SK-N-SH treated with all-trans-retinoic acid at 6 μM for 48 hours (cell line): ENCODE data around the gene SUN2.

Source experiments
- ARNTL ChIP-seq: fragments of 450-650 bp; formaldehyde crosslinking; IDR thresholded peaks from 2 replicates; pipeline ENCODE4 v1.5.0; 2020; ENCODE audit warnings: low read depth, mild to moderate bottlenecking, moderate library complexity, borderline replicate concordance
- CSDC2 ChIP-seq: fragments of 250-450 bp; sonication (Bioruptor Pico); IDR thresholded peaks from 2 replicates; pipeline ENCODE4 v1.5.0; 2020; ENCODE audit warnings: mild to moderate bottlenecking, moderate library complexity
- OSR1 ChIP-seq: fragments of 250-450 bp; sonication (Bioruptor Pico); IDR thresholded peaks from 2 replicates; pipeline ENCODE4 v1.8.0; 2022; ENCODE audit warnings: moderate library complexity, mild to moderate bottlenecking, inconsistent platforms
- PATZ1 ChIP-seq: fragments of 250-450 bp; sonication (Bioruptor Pico); IDR thresholded peaks from 2 replicates; pipeline ENCODE4 v1.8.0; 2020; ENCODE audit warnings: mild to moderate bottlenecking, moderate library complexity, borderline replicate concordance
- PPARA ChIP-seq: fragments of 250-450 bp; sonication (Bioruptor Pico); IDR thresholded peaks from 2 replicates; pipeline ENCODE4 v1.5.0; 2020; ENCODE audit warnings: mild to moderate bottlenecking, borderline replicate concordance
- RARB ChIP-seq: fragments of 250-450 bp; sonication (Bioruptor Pico); IDR thresholded peaks from 2 replicates; pipeline ENCODE4 v1.8.0; 2021; ENCODE audit warnings: mild to moderate bottlenecking, moderate library complexity
- TCF4 ChIP-seq: fragments of 250-450 bp; sonication (Bioruptor Pico); IDR thresholded peaks from 2 replicates; pipeline ENCODE4 v1.8.0; 2021; ENCODE audit warnings: mild to moderate bottlenecking, moderate library complexity, borderline replicate concordance
- ZFP3 ChIP-seq: fragments of 250-450 bp; sonication (Bioruptor Pico); IDR thresholded peaks from 2 replicates; pipeline ENCODE4 v1.5.0; 2020; ENCODE audit warnings: mild to moderate bottlenecking, moderate library complexity
- ZFP30 ChIP-seq: fragments of 450-650 bp; formaldehyde crosslinking; IDR thresholded peaks from 2 replicates; pipeline ENCODE4 v1.5.0; 2022; ENCODE audit warnings: mild to moderate bottlenecking, moderate library complexity
- ZNF565 ChIP-seq: fragments of 450-650 bp; formaldehyde crosslinking; conservative IDR thresholded peaks from 2 replicates; pipeline ENCODE4 v1.5.0; 2020; ENCODE audit warnings: low read depth, mild to moderate bottlenecking, moderate library complexity
- TF ChIP-seq, protein P1 (sequence below): fragments of 250-450 bp; sonication (Bioruptor Pico); IDR thresholded peaks from 2 replicates; pipeline ENCODE4 v1.5.1; 2020; ENCODE audit warnings: low read depth, mild to moderate bottlenecking, moderate library complexity
- TF ChIP-seq, protein P2 (sequence below): fragments of 250-450 bp; sonication (Bioruptor Pico); IDR thresholded peaks from 2 replicates; pipeline ENCODE4 v1.5.0; 2020; ENCODE audit warnings: mild to moderate bottlenecking, moderate library complexity
- TF ChIP-seq, protein P3 (sequence below): fragments of 250-450 bp; sonication (Bioruptor Pico); IDR thresholded peaks from 2 replicates; pipeline ENCODE4 v1.5.1; 2021; ENCODE audit warnings: mild to moderate bottlenecking, moderate library complexity

GRCh38 chr22:38758276-38758945 lies 2.6 kb upstream of the SUN2 start:
- TF ChIP-seq ARNTL (no peak), TCF4 (CRISPR knock-in tag) (no peak), PATZ1 (CRISPR knock-in tag) (no peak), ZFP30 (CRISPR knock-in tag) (no peak), PPARA (CRISPR knock-in tag) (no peak), CSDC2 (CRISPR knock-in tag) (no peak), RARB (no peak), ZFP3 (CRISPR knock-in tag) (no peak), ZNF565 (CRISPR knock-in tag) (no peak), OSR1 (CRISPR knock-in tag) (no peak)
- TF ChIP-seq, protein P1, sequence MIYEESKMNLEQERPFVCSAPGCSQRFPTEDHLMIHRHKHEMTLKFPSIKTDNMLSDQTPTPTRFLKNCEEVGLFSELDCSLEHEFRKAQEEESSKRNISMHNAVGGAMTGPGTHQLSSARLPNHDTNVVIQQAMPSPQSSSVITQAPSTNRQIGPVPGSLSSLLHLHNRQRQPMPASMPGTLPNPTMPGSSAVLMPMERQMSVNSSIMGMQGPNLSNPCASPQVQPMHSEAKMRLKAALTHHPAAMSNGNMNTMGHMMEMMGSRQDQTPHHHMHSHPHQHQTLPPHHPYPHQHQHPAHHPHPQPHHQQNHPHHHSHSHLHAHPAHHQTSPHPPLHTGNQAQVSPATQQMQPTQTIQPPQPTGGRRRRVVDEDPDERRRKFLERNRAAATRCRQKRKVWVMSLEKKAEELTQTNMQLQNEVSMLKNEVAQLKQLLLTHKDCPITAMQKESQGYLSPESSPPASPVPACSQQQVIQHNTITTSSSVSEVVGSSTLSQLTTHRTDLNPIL (CRISPR knock-in tag) = no peak
- TF ChIP-seq, protein P2, sequence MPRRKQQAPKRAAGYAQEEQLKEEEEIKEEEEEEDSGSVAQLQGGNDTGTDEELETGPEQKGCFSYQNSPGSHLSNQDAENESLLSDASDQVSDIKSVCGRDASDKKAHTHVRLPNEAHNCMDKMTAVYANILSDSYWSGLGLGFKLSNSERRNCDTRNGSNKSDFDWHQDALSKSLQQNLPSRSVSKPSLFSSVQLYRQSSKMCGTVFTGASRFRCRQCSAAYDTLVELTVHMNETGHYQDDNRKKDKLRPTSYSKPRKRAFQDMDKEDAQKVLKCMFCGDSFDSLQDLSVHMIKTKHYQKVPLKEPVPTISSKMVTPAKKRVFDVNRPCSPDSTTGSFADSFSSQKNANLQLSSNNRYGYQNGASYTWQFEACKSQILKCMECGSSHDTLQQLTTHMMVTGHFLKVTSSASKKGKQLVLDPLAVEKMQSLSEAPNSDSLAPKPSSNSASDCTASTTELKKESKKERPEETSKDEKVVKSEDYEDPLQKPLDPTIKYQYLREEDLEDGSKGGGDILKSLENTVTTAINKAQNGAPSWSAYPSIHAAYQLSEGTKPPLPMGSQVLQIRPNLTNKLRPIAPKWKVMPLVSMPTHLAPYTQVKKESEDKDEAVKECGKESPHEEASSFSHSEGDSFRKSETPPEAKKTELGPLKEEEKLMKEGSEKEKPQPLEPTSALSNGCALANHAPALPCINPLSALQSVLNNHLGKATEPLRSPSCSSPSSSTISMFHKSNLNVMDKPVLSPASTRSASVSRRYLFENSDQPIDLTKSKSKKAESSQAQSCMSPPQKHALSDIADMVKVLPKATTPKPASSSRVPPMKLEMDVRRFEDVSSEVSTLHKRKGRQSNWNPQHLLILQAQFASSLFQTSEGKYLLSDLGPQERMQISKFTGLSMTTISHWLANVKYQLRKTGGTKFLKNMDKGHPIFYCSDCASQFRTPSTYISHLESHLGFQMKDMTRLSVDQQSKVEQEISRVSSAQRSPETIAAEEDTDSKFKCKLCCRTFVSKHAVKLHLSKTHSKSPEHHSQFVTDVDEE (CRISPR knock-in tag) = no peak
- TF ChIP-seq, protein P3, sequence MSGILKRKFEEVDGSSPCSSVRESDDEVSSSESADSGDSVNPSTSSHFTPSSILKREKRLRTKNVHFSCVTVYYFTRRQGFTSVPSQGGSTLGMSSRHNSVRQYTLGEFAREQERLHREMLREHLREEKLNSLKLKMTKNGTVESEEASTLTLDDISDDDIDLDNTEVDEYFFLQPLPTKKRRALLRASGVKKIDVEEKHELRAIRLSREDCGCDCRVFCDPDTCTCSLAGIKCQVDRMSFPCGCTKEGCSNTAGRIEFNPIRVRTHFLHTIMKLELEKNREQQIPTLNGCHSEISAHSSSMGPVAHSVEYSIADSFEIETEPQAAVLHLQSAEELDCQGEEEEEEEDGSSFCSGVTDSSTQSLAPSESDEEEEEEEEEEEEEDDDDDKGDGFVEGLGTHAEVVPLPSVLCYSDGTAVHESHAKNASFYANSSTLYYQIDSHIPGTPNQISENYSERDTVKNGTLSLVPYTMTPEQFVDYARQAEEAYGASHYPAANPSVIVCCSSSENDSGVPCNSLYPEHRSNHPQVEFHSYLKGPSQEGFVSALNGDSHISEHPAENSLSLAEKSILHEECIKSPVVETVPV (CRISPR knock-in tag) = no peak
